Astrocyte (in vitro differentiated cells and primary cell): Measurements from ENCODE around the gene SPAST.

ENCODE experiments used
- CTCF ChIP-seq: IDR thresholded peaks from 2 replicates; pipeline ENCODE4 v1.5.1; 2011; ENCODE audit warnings: low read depth, mild to moderate bottlenecking, inconsistent platforms, low read length, moderate library complexity; ENCODE audit not compliant: insufficient read depth
- EZH2 ChIP-seq: IDR thresholded peaks from 2 replicates; pipeline ENCODE4 v1.6.1; 2012; ENCODE audit warnings: mild to moderate bottlenecking, low read length, inconsistent platforms; ENCODE audit not compliant: insufficient read depth

- TF ChIP-seq CTCF (no peak), EZH2 (no peak)
Measured at GRCh38 chr2:32061973-32062861, 1.1 kb upstream of the SPAST start.
